Stimulated activated CD8-positive, alpha-beta memory T cell treated with anti-CD3 and anti-CD28 coated beads, Interleukin-4, amount 100 ng/mL, for 4 hours (primary cell): ENCODE data around the gene PGK2.

Experiments
- DNase-seq, 2 donors: peaks; one replicate each; pipeline ENCODE4 v3.0.0-alpha.2; 2020; ENCODE audit warnings: low read depth in 2 of 2, low spot score in 1 of 2

PGK2 gene

GRCh38 chr6:49736017-49736508 is 51.0 kb downstream of the PGK2 start:
- no peak for DNase-seq
